Activated CD4-positive, alpha-beta T cell treated with anti-CD3 and anti-CD28 coated beads for 36 hours (primary cell): Measurements from ENCODE around the gene IMP3. TPM values are rescaled to one million over a fixed set of nuclear protein-coding genes. Genes with fewer than 3 reads are reported as not detected.
A peak's percentile ranks its signal among the peaks of the same experiment; 100 is the strongest.

Experiments used
- ATAC-seq: fragments of 200-7000 bp; cut with Tn5 transposase; one replicate; pipeline ENCODE4 v1.10.0; 2021; ENCODE audit warnings: mild to moderate bottlenecking, moderate library complexity
- CTCF ChIA-PET: fragments of 350-600 bp; sonication (Branson Sonifier 250); formaldehyde crosslinking; loops from one replicate; lab custom pipeline; 2021; ENCODE audit warnings: antibody characterized with exemption; lab: Charles Lee
- POLR2A ChIA-PET: fragments of 350-600 bp; sonication (Branson Sonifier 250); formaldehyde crosslinking; loops from one replicate; lab custom pipeline; 2021; ENCODE audit warnings: antibody characterized with exemption, inconsistent platforms; lab: Charles Lee
- DNase-seq: peaks from one replicate; pipeline ENCODE4 v3.0.0-alpha.2; 2020
- H3K27ac Mint-ChIP-seq: one replicate; pipeline ENCODE4 v1.8.0; 2021; ENCODE audit warnings: mixed read lengths
- H3K27me3 Mint-ChIP-seq: one replicate; pipeline ENCODE4 v1.8.0; 2021; ENCODE audit warnings: mixed read lengths
- H3K36me3 Mint-ChIP-seq: one replicate; pipeline ENCODE4 v1.8.0; 2021; ENCODE audit warnings: low read depth, mixed read lengths
- H3K4me1 Mint-ChIP-seq: one replicate; pipeline ENCODE4 v1.8.0; 2021; ENCODE audit warnings: mixed read lengths
- H3K4me3 Mint-ChIP-seq: one replicate; pipeline ENCODE4 v1.8.0; 2021; ENCODE audit warnings: mild to moderate bottlenecking, moderate library complexity, mixed read lengths
- H3K9me3 Mint-ChIP-seq: one replicate; pipeline ENCODE4 v1.8.0; 2021; ENCODE audit warnings: low read depth, mixed read lengths
- intact Hi-C, 2 experiments: fragments of 100-400 bp; cut with DNase I in 1 of 2; cut with micrococcal nuclease in 1 of 2; formaldehyde crosslinking; loops; one replicate each; pipeline versions ENCODE4 v1.14.2 to v1.15.1; 2022 to 2024; cut with DNase I, micrococcal nuclease
- total RNA-seq, 2 experiments: library from RNA; stranded (reverse); gene quantifications; one replicate each; pipeline ENCODE4 v1.2.3, GENCODE V29; 2021

IMP3 gene
- total RNA-seq, 2 experiments from 2014 or later, result 80.3 to 87.5 TPM

DNA sequence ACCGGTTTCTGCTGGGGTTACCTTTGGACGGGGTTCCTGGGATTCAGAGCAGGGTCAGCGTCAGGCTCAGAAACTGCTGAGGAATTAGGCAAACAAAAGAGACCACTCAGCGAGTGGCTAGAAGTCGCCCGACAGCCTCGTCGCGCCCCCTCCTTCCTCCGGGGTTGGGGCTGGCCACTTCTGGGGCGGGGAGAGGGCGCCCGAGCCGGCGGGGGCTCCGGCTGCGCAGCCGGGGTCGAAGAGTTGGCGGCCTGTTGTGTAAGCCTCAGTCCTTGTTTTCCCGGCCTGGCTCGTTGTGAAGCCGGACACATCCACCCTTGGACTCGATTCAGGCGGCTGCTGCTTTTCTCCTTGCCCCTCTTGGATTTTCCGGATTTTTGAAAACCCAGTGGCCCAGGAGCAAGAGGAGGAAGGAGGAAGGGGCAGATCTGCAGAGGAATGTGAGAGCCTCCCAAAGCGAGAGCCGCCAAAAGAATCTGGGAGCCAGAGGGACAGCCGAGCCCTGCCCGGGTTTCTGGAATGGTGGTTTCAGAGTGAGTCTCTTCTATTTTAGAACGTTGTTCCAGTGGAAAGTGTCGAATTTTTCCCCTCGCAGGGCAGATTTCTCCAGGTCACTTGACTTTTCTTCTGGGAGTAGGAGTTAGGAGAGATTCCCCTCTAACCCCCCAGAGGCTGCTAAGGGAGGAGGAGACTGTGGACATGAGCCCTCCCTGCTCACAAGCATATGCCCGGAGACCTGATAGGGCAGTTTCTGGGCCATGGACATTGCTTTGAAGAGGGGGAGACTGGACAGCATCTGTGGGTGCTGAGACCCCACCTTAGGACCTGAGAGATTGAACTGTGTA lies 8.4 kb upstream of the IMP3 start:
- H3K9me3 Mint-ChIP-seq, result no peaks in the 10 kb centered on the region
- H3K4me1 Mint-ChIP-seq, result peaks cover 20% of the 10 kb centered on the region
- ATAC-seq (no peak), DNase-seq (peak; percentile 30)
- CTCF ChIA-PET, result interaction anchor here (0.7 to 2.5 kb wide), 7 partner anchors 22 to 445 kb away, joined by 3 to 13 read pairs (median 4); partner anchors contain the start of genes MAN2C1 and SNUPN
- no peaks in the 10 kb centered on the region for H3K36me3 Mint-ChIP-seq
- no peaks in the 10 kb centered on the region for H3K27me3 Mint-ChIP-seq
- peak overlapping the region; percentile 58 for H3K27ac Mint-ChIP-seq
- peak overlapping the region; percentile 76 for H3K4me3 Mint-ChIP-seq
- POLR2A ChIA-PET, result interaction anchor here (0.6 to 1.6 kb wide), 4 partner anchors 195 to 432 kb away, joined by 3 to 5 read pairs (median 3); no protein-coding TSS in a partner anchor
- intact Hi-C loops, result loop anchor here (5.0 to 10.0 kb wide), 3 partner anchors 34 to 1034 kb away; partner anchors contain the start of genes C15orf39 (in 1 of the 2) and CLK3 (in 1 of the 2)

DNA sequence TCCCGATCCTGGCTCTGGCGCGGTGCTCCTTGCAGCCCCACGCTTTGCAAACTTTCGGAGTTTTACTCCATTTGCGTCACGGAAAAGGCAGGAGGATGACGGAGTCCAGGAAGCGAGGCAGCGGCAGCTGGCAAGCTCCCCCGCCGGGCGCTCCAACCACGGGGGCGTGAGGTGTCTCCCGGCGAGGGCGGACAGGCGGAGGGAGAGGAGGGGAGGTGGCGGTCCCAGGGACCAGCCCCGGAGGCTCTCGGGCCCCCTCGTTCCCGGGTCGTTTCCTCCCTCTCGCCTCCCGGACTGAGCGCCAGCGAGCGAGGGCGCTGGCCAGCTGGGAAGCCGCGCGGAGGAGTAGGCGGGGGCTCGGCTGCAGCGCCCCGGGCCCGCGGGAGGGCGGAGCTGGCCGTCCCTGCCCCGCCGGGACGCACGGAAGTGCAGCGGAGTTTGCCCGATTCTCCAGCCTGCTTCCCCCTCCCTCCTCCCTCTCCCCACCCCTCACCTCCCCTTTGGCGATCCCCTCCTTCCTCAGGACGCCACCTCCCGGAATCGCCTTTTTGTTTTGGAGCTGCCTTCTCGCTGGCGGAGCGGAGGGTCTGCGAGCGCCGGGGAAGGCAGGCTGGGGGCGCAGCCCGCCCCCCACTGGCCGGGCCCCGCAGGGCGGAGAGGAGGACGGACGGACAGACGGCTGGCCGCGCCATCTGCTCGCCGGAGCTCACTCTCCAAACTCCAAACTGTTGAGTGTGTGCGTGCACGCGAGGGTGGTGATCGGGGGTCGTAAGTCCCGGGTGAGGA lies 7.5 kb upstream of the IMP3 start, which contains the start of gene SNX33:
Gene SNX33 (plus strand): TSS at position 543 of the 786 bp plus-strand sequence. CDS start 1,191 bp downstream, outside the sequence.
- DNase-seq, result peak; percentile 78
- intact Hi-C loops, result loop anchor here (5.0 to 10.0 kb wide), 3 partner anchors 35 to 1033 kb away; partner anchors contain the start of genes C15orf39 (in 1 of the 2) and CLK3 (in 1 of the 2)
- Mint-ChIP-seq H3K27ac (peak within 1 kb of the TSS; percentile 58), H3K4me1 (peaks cover 20% of the 10 kb centered on the region), H3K9me3 (no peaks in the 10 kb centered on the region), H3K27me3 (no peaks in the 10 kb centered on the region), H3K36me3 (no peaks in the 10 kb centered on the region), H3K4me3 (peak within 1 kb of the TSS; percentile 76)
- peak; percentile 65 for ATAC-seq
- POLR2A ChIA-PET, result interaction anchor here (0.6 to 1.6 kb wide), 8 partner anchors 22 to 439 kb away, joined by 3 to 5 read pairs (median 3); partner anchors contain the start of gene SNUPN
- CTCF ChIA-PET, result interaction anchor here (0.7 to 2.5 kb wide), 13 partner anchors 22 to 444 kb away, joined by 3 to 13 read pairs (median 4); partner anchors contain the start of genes MAN2C1 and SNUPN

DNA sequence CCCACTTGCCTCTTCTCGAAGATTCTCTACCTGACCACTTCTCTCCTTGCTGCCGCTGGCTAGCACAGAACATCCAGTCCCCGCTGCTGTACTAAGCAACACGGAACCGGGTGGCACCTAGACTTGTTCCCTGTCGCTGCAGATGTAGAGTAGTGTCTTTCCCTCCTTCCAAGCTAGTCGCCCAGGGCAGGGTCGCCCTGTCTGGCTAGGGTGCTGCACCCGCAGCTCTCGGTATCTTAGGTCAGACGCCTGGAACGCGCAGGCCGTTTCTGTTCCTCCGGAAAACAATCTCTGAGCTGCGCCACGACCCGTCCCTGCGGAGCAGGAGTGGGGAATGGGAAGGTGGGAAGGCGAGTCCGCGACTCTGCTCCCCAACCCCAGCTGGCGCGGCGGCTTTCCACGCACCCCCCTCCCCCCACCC lies 6.9 kb upstream of the IMP3 start:
- CTCF ChIA-PET, result interaction anchor here (0.9 to 2.5 kb wide), 12 partner anchors 21 to 443 kb away, joined by 3 to 13 read pairs (median 4); partner anchors contain the start of genes MAN2C1 and SNUPN
- POLR2A ChIA-PET, result interaction anchor here (0.6 to 1.6 kb wide), 6 partner anchors 19 to 439 kb away, joined by 3 to 7 read pairs (median 4); partner anchors contain the start of gene SNUPN
- Mint-ChIP-seq H3K27ac (peak overlapping the region; percentile 58), H3K4me3 (peak overlapping the region; percentile 76), H3K9me3 (no peaks in the 10 kb centered on the region), H3K4me1 (peaks cover 18% of the 10 kb centered on the region), H3K27me3 (no peaks in the 10 kb centered on the region), H3K36me3 (no peaks in the 10 kb centered on the region)
- ATAC-seq, result peak; percentile 22
- intact Hi-C loops, result loop anchor here (5.0 to 10.0 kb wide), 3 partner anchors 35 to 1032 kb away; partner anchors contain the start of genes C15orf39 (in 1 of the 2) and CLK3 (in 1 of the 2)
- peak; percentile 27 for DNase-seq

DNA sequence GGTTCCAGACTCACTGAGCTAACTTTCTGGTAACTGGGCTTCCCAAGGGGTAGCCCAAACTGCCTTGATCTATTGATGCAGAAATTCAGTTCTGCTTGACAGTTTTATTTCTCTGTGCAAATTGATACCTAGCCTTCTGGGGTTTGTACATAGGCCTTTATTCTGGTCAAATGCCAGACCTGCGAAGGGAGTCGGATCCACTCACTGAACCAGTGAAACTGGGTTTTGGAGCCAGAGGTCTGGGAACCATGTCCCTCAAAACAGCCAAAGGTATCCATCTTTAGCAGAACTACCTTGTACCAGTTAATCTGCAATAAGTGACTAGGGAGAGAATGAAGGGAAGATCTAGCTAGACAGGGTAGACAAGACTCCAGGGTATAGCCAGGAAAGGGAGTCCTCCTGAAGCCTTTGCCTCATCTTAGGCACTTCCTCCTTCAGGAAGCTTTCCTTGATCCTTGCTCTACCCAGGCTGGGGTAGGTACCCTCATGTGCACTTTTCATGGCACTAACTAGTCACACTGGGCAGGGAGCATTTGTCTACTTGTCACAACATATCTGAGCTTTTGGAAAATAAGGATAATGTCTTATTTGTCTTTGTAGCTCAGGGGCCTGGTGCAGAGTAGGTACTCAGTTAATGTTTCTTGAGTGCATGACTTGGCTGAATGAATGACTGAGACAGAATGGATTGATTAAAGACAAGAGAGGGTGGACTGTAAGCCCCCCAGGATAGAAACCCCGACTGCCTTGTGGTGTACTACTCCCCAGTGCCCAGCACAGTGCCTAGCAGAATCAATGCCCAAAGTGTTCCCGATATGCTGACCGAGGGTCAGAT lies 6.3 kb upstream of the IMP3 start:
- peaks cover 15% of the 10 kb centered on the region for H3K4me1 Mint-ChIP-seq
- no peaks in the 10 kb centered on the region for H3K27me3 Mint-ChIP-seq
- H3K36me3 Mint-ChIP-seq, result no peaks in the 10 kb centered on the region
- POLR2A ChIA-PET, result interaction anchor here (0.6 to 1.6 kb wide), 3 partner anchors 18 to 194 kb away, joined by 5 to 7 read pairs (median 5); partner anchors contain the start of gene SNUPN
- peak overlapping the region; percentile 76 for H3K4me3 Mint-ChIP-seq
- DNase-seq (no peak), ATAC-seq (no peak)
- intact Hi-C loops, result loop anchor here (5.0 to 10.0 kb wide), 3 partner anchors 36 to 1032 kb away; partner anchors contain the start of genes C15orf39 (in 1 of the 2) and CLK3 (in 1 of the 2)
- H3K27ac Mint-ChIP-seq, result peak overlapping the region; percentile 58
- H3K9me3 Mint-ChIP-seq, result no peaks in the 10 kb centered on the region
- CTCF ChIA-PET, result interaction anchor here (1.0 to 2.5 kb wide), 8 partner anchors 20 to 279 kb away, joined by 3 to 13 read pairs (median 5); partner anchors contain the start of genes MAN2C1 and SNUPN

DNA sequence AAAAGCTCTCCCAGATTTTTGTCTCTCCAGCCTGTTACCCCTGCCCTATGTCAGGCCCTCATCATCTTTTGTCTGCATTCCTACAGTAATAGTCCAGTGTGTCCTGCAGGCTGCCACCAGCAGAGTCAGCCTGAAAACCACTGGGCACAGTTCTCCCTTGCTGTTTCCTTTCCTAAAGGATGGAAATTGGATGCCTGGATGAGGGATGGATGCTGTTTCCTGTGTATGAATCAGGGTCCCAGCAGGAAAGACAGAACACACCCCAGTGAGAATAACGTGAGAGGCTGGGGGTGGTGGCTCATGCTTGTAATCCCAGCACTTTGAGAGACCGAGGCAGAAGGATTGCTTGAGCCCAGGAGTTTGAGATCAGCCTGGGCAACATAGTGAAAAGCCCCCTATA lies 4.4 kb upstream of the IMP3 start:
- Mint-ChIP-seq H3K27ac (no peak overlapping the region), H3K36me3 (peaks cover 3% of the 10 kb centered on the region), H3K4me3 (no peak overlapping the region), H3K9me3 (no peaks in the 10 kb centered on the region), H3K4me1 (peaks cover 13% of the 10 kb centered on the region), H3K27me3 (no peaks in the 10 kb centered on the region)
- no peak for DNase-seq
- no peak for ATAC-seq
- POLR2A ChIA-PET, result no interaction called here
- intact Hi-C loops, result loop anchor here (10.0 kb wide), 2 partner anchors 440 to 1030 kb away; partner anchors contain the start of genes C15orf39 (in 1 of the 2) and CLK3 (in 1 of the 2)
- CTCF ChIA-PET, result interaction anchor here (1.1 kb wide), 1 partner anchor 47 kb away, joined by 3 read pairs; no protein-coding TSS in a partner anchor

DNA sequence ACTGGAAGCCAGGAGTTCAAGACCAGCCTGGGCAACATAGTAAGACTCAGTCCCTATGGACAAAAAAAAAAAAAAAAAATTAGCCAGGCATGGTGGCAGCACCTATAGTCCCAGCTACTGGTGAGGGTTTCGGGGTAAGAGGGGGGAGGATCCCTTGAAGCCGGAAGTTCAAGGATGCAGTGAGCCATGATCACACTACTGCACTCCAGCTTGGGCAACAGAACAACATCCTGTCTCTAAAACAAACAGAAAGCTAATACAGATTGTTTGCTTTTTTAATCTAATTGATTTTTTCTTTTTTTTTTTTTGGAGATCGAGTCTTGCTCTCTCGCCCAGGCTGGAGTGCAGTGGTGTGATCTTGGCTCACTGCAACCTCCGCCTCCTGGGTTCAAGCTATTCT lies 1.6 kb upstream of the IMP3 start:
- ChIA-PET POLR2A (interaction anchor here (0.7 to 4.6 kb wide), 2 partner anchors 8 to 189 kb away, joined by 4 to 47 read pairs; partner anchors contain the start of gene SIN3A), CTCF (interaction anchor here (0.7 to 3.3 kb wide), 5 partner anchors 15 to 273 kb away, joined by 3 to 37 read pairs (median 15); partner anchors contain the start of genes MAN2C1 and SNUPN)
- intact Hi-C loops, result loop anchor here (10.0 kb wide), 2 partner anchors 437 to 1027 kb away; partner anchors contain the start of genes C15orf39 (in 1 of the 2) and CLK3 (in 1 of the 2)
- Mint-ChIP-seq H3K9me3 (no peaks in the 10 kb centered on the region), H3K27me3 (no peaks in the 10 kb centered on the region), H3K4me3 (no peak overlapping the region), H3K4me1 (peaks cover 24% of the 10 kb centered on the region), H3K27ac (no peak overlapping the region), H3K36me3 (peaks cover 28% of the 10 kb centered on the region)
- DNase-seq, result no peak
- ATAC-seq, result no peak

DNA sequence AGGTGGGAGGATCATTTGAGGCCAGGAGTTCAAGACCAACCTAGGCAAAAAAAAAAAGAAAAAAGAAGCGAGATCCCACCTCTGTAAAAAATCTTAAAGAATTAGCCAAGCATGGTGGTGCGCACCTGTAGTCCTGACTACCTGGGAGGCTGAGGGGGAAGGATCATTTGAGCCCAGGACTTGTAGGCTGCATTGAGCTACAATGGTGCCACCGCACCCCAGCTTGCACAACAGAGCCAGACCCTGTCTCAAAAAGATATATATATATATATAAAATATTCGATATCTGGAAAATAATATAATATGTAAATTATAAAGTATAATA lies 1.1 kb upstream of the IMP3 start:
- Mint-ChIP-seq H3K9me3 (no peaks in the 10 kb centered on the region), H3K4me3 (peak overlapping the region; percentile 99), H3K4me1 (peaks cover 22% of the 10 kb centered on the region), H3K27ac (peak overlapping the region; percentile 96), H3K36me3 (peaks cover 29% of the 10 kb centered on the region), H3K27me3 (no peaks in the 10 kb centered on the region)
- DNase-seq (no peak), ATAC-seq (no peak)
- CTCF ChIA-PET, result interaction anchor here (0.7 to 3.3 kb wide), 7 partner anchors 14 to 273 kb away, joined by 3 to 37 read pairs (median 12); partner anchors contain the start of genes MAN2C1 and SNUPN
- intact Hi-C loops, result loop anchor here (10.0 kb wide), 2 partner anchors 436 to 1026 kb away; partner anchors contain the start of genes C15orf39 (in 1 of the 2) and CLK3 (in 1 of the 2)
- POLR2A ChIA-PET, result interaction anchor here (0.6 to 4.6 kb wide), 4 partner anchors 8 to 234 kb away, joined by 3 to 47 read pairs (median 4); partner anchors contain the start of gene SIN3A

DNA sequence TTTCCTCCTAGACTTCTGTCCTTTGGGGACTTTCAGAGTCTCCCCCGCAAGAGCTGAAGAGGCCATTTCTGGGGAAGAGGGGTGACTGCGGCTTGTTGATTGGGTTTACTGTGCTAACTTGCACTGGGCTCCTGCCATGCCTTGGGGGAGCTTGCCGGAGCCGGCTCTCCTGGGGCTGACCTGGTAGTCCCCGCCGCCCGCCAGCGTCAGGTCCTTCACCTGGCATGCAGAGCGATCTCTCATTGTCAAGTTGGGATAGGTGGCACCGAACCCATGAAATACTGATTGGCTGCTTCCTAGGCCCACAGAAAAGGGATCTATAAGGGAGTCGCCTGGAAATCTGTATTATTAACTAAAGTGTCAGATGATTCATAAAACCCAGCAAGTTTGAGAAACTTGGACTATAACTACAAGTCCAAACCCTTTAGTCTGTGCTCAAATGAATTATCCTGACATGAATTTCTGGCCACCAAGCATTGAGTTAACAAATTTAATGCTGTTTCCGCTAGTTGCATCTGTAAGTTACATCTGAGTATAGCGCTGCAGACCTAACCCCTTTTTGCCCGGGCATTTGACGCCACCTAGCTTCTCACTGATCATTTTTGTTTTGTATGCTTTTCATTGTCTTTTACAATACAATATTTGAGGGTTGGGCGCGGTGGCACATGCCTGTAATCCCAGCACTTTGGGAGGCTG lies 607 bp upstream of the IMP3 start:
- peaks cover 32% of the 10 kb centered on the region for H3K36me3 Mint-ChIP-seq
- intact Hi-C loops, result loop anchor here (1.0 to 10.0 kb wide), 11 partner anchors 15 to 1026 kb away; partner anchors contain the start of genes SNUPN (in 2 of the 2), C15orf39 (in 1 of the 2), CLK3 (in 1 of the 2) and FBXO22 (in 1 of the 2)
- H3K27ac Mint-ChIP-seq, result peak overlapping the region; percentile 96
- no peaks in the 10 kb centered on the region for H3K27me3 Mint-ChIP-seq
- CTCF ChIA-PET, result interaction anchor here (0.7 to 3.3 kb wide), 13 partner anchors 10 to 319 kb away, joined by 3 to 37 read pairs (median 8); partner anchors contain the start of genes MAN2C1 and SNUPN
- peak overlapping the region; percentile 99 for H3K4me3 Mint-ChIP-seq
- ATAC-seq, result peak; percentile 52
- POLR2A ChIA-PET, result interaction anchor here (0.6 to 4.6 kb wide), 13 partner anchors 7 to 272 kb away, joined by 3 to 47 read pairs (median 3); partner anchors contain the start of genes MAN2C1, PTPN9, SIN3A and SNUPN
- peak; percentile 79 for DNase-seq
- H3K9me3 Mint-ChIP-seq, result no peaks in the 10 kb centered on the region
- H3K4me1 Mint-ChIP-seq, result peaks cover 25% of the 10 kb centered on the region
